ENCODE data around the gene MZT2B. TPM values are rescaled to one million over a fixed set of nuclear protein-coding genes. Genes with fewer than 3 reads are reported as not detected.
"Not testable (repeated sequence)": the region's sequence is repeated elsewhere in the genome, so short reads cannot be mapped to it uniquely, and the experiment has no call there.

The MZT2B gene
- total RNA-seq, 1 donor from 2014 or later: 146 TPM

DNA sequence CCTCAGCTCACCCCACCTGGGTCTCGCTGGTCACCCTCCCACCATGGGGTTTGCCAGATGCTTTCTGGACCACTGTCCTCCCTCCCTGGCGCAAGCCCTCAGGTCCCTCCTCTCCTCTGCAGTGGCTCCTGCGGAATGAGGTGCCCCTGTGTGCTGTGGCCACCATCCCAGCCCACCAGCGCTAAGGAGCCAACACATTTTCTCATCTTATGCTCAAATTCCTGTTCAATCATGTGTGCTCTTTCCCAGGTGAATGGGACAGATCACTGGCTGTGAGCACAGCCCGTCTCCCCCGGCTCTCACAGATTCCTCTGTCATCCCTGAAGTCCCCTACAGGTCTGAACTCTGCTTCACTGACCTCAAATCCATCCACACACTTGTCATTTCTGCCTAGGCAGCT lies 21.9 kb upstream of the MZT2B start:
- Histone ChIP-seq H3K36me3 (ENCODE audit: control insufficient read depth, insufficient read depth, low read length) (peaks cover 2% of the 10 kb centered on the region), H3K4me3 (ENCODE audit: low read depth, low read length) (no peak overlapping the region), H3K27me3 (ENCODE audit: control insufficient read depth, insufficient read depth, low read length) (no peaks in the 10 kb centered on the region)
- TF ChIP-seq, protein P1, sequence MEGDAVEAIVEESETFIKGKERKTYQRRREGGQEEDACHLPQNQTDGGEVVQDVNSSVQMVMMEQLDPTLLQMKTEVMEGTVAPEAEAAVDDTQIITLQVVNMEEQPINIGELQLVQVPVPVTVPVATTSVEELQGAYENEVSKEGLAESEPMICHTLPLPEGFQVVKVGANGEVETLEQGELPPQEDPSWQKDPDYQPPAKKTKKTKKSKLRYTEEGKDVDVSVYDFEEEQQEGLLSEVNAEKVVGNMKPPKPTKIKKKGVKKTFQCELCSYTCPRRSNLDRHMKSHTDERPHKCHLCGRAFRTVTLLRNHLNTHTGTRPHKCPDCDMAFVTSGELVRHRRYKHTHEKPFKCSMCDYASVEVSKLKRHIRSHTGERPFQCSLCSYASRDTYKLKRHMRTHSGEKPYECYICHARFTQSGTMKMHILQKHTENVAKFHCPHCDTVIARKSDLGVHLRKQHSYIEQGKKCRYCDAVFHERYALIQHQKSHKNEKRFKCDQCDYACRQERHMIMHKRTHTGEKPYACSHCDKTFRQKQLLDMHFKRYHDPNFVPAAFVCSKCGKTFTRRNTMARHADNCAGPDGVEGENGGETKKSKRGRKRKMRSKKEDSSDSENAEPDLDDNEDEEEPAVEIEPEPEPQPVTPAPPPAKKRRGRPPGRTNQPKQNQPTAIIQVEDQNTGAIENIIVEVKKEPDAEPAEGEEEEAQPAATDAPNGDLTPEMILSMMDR (IDR thresholded peaks at IDR 0.05; ENCODE audit: insufficient read depth, low read length, severe bottlenecking): no peak
- DNase-seq (ENCODE audit: low read depth) (no peak), FAIRE-seq (no peak)

DNA sequence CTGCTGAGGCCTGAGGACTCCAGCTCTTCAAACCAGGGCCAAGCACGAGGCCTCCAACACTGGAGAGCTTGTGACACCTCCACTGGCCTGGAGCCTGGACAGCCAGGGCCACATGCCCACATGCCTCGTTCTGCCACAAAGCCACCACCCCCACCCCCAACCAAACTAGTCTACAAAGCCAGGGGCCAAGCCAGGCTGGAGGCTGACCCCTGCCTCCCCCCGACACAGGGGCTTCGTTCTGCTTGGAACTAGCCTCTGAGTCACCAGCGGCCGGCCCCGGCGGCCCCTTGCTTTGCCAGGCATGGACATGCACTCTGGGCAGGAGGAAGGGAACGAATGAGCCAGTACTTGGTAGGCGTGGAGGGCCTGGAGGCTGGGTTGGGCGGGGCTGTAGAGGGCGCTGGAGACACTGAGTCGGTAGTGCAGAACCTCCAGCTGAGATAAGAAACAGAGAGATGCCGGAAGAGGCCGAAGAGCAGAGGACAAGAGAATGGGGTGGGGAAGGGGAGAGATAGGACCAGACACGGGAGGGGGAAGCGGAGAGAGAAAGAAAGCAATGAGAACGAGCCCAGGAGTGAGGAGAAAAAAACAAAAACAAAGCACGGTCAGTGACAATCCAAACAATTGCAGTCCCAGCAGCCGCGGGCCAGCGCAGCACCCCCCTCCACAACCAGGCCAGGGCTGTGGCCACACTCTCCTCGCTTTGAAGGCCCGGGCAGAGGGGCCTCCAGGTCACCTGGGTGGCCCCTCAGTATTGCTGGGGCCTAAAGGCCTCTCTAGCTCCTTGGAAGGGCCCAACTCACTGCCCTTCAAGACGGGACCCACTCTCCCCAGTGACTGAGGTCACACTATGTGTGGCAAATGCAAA lies 21.0 kb upstream of the MZT2B start:
- not testable (repeated sequence) for H3K27me3 ChIP-seq (ENCODE audit: control insufficient read depth, insufficient read depth, low read length); FAIRE-seq; DNase-seq (ENCODE audit: low read depth); H3K4me3 ChIP-seq (ENCODE audit: low read depth, low read length); H3K36me3 ChIP-seq (ENCODE audit: control insufficient read depth, insufficient read depth, low read length)

GRCh38 chr2:130162486-130162885 lies 19.6 kb upstream of the MZT2B start:
- not testable (repeated sequence) for H3K4me3 ChIP-seq (ENCODE audit: low read depth, low read length); H3K27me3 ChIP-seq (ENCODE audit: control insufficient read depth, insufficient read depth, low read length); FAIRE-seq; H3K36me3 ChIP-seq (ENCODE audit: control insufficient read depth, insufficient read depth, low read length); DNase-seq (ENCODE audit: low read depth)

DNA sequence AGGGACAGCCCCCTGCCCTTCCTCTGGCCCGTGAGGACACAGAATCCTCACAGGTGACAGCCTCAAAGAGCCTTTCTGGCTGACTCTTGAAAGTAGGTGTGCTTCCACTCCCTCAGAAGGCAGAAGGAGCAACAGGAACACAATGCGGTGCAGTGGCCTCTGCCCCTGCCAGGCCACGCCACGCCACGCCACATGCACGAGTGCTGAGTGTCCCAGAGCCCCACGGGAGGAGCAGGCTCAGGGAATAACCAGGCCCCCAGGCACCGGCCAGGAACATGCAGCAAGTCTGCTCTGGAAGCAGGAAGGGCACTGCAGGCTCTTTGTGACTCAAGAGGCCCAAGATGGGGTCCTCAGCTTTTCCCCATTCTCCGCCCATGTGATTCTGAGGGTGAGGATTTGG lies 19.1 kb upstream of the MZT2B start:
- H3K36me3 ChIP-seq (ENCODE audit: control insufficient read depth, insufficient read depth, low read length): peaks cover 4% of the 10 kb centered on the region
- no peak for FAIRE-seq
- TF ChIP-seq, protein P1 (IDR thresholded peaks at IDR 0.05; ENCODE audit: insufficient read depth, low read length, severe bottlenecking): no peak
- no peaks in the 10 kb centered on the region for H3K27me3 ChIP-seq (ENCODE audit: control insufficient read depth, insufficient read depth, low read length)
- no peak overlapping the region for H3K4me3 ChIP-seq (ENCODE audit: low read depth, low read length)
- DNase-seq (ENCODE audit: low read depth): no peak

GRCh38 chr2:130165293-130166016 lies 16.6 kb upstream of the MZT2B start:
- TF ChIP-seq, protein P1 (IDR thresholded peaks at IDR 0.05; ENCODE audit: insufficient read depth, low read length, severe bottlenecking): no peak
- Histone ChIP-seq H3K4me3 (ENCODE audit: low read depth, low read length) (no peak overlapping the region), H3K36me3 (ENCODE audit: control insufficient read depth, insufficient read depth, low read length) (peaks cover 4% of the 10 kb centered on the region), H3K27me3 (ENCODE audit: control insufficient read depth, insufficient read depth, low read length) (no peaks in the 10 kb centered on the region)
- no peak for FAIRE-seq
- DNase-seq (ENCODE audit: low read depth): no peak

DNA sequence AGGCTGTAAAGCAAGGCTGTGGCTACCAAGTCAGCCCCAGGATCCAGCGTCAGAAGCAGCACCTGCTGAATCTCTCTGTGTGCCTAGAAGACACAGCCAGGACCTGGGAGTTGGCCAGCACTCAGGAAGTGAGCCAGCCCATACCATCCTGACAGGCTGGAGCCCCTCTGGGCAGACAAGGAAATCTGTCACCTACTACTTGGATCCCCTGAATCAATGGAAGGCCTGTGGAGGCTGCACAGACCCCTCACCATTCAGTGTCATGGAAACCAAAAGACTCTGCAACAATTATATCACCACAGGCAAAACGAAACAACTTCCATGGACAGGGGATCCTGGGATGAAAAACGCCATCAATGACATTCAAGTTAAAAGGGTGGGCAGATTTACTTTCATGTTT lies 15.5 kb upstream of the MZT2B start:
- DNase-seq (ENCODE audit: low read depth); H3K27me3 ChIP-seq (ENCODE audit: control insufficient read depth, insufficient read depth, low read length); H3K4me3 ChIP-seq (ENCODE audit: low read depth, low read length); FAIRE-seq; H3K36me3 ChIP-seq (ENCODE audit: control insufficient read depth, insufficient read depth, low read length): not testable (repeated sequence)

- DNase-seq (ENCODE audit: low read depth); FAIRE-seq; H3K36me3 ChIP-seq (ENCODE audit: control insufficient read depth, insufficient read depth, low read length); H3K27me3 ChIP-seq (ENCODE audit: control insufficient read depth, insufficient read depth, low read length); H3K4me3 ChIP-seq (ENCODE audit: low read depth, low read length): not testable (repeated sequence)
Measured at GRCh38 chr2:130169163-130169562, 12.9 kb upstream of the MZT2B start.
